ENCODE results near the gene TGM1. TPM values are rescaled to one million over a fixed set of nuclear protein-coding genes. Genes with fewer than 3 reads are reported as not detected.

The TGM1 gene
- total RNA-seq, 1 donor from 2014 or later: 0.17 TPM

DNA sequence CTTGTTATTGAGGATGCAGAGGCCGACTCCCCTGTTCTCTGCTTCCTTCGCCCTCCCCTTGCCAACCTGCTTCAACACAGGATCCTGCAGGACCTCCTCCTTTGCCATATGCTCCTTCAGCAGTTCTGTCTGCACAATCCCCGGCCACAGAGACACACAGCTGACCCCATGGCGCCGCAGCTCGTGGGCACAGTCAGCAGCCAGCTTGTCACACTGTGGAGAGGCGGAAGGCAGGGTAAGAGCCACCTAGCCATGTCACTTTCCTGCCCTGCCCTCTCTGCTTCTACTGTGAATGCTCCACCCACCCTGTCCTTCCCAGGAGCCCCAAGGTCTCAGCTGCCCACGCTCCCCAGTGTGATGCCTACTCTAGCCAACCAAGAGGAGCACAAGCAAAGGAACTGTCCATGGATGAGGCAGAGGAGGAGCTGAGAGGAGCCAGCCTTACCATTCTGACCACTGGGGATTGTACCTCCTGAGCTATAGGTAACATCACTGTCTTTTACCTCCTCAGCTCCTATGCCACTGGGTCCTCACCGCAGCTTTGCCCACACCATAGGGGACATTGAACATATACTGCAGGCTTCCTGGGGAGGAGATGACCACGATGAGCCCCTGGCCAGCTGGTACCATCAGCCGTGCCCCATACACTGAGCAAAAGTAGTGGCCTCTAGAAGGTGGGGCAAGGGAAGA is 29.3 kb upstream of the TGM1 start:
- no peak for DNase-seq

DNA sequence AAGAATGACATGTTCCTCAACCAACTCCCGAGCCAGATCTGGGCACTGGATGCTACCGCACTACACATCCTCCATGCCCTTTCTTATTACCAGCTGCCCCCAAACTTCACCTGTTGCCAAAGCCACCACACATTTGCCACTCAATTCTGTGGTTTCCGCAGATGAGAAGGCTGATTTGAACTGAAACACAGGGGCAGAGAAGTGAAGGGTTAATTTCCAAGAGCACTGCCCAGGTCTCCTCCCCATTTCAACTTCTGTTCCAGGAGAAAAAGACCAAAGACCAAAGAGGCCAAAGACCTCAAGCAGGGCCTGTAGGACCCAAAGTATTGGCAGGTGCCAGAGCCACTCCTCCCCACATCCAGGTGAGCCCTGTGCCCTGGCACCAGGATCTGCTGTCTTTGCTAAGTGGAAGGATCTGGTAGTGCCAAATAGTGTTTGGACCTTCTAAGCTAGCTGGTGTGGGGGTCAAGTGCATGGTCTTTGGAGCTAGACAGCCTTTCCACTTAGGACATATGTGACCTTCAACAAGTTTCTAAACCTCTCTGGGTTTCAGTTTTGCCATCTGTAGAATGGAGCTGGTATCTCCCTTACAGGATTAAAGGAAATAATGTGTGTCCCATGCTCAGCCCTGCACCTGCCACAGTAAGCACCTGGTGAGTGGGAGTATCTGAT is 28.6 kb upstream of the TGM1 start:
- DNase-seq: no peak

DNA sequence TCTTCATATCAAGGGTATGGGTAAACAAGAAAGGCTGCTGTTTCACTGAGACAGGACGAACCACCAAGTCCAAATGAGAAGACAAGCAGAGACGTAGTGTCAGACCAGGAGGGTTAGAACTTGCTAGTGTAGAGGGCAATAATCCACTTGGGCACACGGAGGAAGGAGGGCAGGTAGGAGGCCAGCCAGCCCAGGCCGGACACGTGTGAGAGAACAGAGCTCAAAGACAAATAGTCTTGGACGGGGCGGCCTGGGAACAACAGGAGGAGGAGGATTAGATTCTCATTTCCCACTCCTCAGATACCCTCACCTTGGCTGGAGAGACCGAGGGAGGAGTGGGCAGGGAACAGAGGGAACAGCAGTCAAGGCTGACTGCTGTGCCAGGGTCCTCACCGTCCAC is 27.8 kb upstream of the TGM1 start:
- DNase-seq: no peak

DNA sequence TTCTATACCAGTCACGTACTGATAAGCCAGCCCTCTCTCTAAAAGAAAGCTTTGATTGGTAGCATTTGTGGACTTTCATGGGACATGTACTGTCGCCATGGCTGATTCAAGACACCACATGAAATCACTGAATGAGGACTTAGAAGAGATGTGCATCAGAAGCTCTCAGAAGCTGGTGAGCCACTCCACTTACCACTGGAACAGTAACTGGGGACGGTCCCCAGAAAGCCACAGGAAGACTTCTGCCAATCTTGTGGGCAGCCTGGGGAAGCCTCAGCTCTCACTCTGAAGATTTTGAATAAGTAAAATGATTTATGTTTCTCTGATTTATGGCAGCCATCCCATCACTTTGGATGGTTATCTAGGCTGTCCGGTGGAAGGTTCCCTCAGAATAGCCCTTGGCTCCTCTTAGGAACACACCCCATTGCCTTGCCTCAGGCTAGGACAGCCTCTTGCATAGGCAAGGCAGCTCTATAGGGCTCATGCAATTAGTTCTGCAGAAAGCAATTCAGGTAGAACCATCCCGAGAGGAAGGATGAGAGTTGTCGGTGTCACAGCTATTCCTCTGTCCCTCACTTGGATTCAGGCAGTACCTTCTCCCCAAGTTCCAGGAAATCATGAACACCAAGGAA is 26.8 kb upstream of the TGM1 start:
- no peak for DNase-seq

DNA sequence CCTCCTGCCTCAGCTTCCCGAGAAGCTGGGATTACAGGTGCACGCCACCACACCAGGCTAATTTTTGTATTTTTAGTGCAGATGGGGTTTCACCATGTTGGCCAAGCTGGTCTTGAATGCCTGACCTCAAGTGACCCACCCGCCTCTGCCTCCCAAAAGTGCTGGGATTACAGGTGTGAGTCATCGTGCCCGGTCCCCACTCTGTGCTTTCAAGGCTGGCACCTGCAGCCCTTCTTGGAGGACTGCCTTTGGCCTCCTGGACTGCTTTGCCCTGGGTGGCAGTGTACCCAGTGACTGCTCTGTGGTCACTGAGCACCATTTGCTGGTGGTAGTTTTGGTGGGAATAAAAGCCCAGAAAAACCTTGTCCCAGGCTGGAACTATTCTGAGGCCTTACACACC is 24.0 kb upstream of the TGM1 start:
- DNase-seq: no peak

DNA sequence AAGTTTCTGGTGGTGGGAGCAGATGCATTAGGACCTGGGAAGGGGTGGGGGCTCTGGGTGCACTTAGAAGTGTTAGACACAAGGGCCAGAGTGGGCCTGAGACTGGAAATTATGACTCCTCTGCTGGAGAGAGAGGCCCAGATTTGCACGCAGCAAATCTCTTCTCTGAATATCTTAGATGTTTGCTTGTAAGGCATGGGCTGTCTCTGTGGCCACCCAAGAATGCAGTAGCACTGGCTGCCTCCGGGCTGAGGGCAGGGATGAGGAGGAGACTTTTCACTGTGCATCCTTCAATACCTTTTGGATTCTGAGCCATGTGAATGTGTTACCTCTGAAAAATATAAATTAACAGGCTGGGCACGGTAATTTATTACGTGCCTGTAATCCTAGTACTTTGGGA is 22.4 kb upstream of the TGM1 start:
- no peak for DNase-seq

DNA sequence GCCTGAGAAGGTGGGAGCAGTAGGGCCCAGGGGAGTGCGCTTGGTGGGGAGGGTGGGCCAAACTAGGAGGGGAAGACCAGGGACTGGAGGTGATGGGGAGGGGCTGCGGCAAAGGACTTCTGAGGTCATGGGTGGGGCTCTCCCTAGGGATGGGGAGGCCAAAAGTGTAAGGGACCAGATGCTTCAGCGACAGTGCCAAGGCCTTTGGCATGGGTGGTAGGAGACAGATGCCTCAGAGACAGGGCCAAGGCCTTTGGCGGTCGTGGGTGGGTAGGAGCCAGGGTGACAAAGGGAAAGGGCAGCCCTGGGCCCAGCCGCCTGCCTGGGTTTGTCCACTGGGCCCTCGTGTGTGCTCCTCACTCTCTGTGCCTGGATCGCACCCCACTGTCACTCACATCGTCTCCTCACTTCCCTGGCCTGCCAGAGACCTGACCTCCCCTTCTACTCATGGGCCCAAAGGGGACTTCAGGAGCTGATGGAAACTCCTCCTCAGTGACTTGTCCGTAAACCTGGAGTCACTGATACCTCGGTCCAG is 21.6 kb upstream of the TGM1 start:
- DNase-seq: no peak

DNA sequence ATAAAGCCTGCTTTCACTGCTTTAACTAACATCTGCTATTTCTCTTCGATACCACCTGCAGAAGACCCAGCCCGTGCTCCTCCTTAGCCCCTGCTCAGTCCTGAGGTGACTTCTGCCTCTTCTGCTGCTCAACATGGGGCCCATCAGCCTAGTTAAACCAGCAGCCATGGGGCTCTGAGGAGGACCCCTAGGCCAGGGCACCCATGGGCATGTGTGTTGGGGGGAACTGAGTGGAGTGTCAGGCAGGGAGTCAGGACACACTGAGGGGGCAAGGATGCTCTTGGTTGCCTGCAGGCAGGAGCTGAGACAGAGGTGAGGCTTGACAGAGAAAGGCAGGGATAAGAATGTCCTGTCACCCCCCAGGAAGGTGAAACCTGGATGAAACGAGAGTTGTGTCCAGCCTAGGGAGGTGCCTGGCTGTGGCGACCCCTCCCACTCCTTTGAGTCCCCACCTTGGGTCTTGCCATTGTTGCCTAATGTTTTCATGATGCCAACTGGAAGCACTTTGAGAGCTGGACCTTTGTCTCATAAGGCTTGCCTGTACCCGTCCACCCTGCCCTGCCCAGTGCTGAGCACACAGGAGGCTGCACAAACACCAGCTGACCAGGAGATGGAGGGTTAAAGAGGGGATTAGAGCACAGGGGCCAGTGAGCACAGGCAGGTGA is 21.0 kb upstream of the TGM1 start:
- no peak for DNase-seq

DNA sequence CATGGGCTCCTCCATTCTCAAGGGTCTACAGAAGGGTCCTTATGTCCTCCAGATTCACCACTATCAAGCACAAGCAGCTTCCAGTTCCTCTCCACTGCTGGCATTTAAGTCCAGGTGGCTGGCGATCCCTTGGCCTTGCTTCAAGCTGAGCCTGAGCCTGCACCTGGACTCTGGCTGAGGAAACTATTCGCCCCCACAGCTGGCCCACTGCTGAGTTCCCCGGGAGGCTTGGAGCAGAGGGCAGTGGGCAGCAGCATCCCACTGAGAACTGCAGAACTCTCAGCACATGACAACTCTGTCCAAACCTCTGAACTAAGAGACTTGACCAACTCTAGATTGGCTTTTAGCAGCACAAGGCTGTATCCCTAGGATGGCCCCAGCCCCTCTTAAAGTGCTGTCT is 19.8 kb upstream of the TGM1 start:
- DNase-seq: no peak

DNA sequence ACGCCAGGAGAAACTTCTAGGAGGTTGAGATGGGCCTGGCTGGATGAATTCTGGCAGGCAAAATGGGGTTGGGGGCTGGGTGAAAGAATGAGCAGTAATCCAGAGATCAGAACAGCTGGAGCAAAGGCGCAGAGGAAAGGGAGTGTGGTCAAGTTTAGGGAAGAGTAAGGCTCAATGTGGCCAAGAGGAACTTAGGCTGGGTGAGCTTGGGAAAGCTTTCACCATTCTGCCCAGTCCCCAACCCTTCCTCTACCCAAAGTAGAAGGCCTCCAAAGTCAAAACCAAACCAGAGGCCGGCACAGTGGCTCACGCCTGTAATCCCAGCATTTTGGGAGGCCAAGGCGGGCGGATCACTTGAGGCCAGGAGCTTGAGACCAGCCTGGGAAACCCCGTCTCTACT is 18.7 kb upstream of the TGM1 start:
- DNase-seq: no peak

DNA sequence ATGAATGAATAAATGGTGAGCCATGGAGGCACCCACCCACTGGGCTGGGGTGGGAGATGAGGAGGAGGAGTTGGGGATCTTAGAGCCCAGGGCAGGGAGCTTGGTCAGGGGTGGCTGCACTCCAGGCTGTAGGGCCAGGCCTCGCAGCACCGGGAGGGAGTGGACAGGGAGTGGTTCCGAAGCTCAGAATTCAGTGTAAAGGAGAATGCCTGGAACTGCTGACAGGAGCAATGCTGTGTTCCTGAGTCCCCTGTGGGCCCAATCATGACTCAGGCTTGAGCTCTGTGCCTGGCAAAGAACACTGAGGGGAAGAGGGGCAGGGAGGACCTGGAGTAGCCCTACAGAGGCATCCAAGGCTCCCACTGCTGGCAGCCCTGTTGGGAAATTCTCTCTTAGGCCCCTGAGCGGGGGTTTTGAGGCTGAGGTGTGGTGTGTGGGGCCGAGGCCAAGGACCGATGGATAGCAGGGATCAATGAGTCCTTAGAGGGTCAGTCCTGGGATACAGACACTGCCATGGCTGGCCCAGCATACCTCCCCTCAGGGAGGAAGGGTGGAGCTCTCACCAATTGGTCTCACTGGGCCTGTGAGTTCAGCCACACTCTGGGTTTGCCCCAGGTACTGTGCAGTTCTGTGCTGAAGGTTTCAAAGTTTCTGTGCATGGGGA is 18.0 kb upstream of the TGM1 start:
- DNase-seq: no peak

DNA sequence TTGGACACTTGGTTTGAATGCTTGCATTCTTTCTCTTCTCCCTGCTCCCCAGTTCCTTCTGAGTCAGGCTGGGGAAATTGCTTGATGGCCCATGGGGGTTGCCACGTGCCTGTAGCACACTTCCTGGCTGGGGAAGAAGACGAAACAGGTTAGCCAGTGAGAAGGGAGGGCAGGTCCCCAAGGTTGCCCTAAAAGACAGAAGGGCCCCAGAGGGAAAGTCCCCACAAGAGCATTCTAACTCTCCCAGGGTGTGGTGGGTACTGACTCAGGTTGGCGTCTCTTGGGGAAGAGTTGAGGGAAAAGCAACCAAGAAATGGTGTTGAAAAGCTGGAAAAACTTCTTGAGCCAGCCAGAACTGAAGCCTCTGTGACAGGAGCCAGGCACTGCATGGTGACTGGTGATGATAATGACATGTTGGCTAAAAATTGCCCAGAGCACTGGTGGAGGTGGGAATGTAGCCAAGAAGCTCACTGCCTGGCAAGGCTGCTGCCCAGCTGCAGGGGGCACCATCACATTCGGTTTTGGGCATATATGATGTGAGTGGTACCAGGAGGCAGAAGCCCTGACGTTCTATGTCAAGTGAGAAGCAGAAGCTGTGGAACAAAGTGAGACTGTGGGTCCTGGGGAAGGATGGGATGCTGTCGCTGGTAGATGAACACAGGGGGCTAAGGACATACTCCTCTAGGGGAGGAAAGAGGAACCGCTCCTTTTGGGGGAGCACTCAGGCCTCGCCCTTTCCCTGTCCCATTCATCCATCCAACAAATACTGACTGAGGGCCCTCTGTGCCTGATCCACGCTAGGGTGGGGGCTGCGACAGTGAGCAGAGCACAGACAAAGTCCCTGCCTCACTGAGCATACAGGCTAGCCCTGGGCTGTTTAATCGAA is 16.6 kb upstream of the TGM1 start:
- DNase-seq: peak; percentile 33

DNA sequence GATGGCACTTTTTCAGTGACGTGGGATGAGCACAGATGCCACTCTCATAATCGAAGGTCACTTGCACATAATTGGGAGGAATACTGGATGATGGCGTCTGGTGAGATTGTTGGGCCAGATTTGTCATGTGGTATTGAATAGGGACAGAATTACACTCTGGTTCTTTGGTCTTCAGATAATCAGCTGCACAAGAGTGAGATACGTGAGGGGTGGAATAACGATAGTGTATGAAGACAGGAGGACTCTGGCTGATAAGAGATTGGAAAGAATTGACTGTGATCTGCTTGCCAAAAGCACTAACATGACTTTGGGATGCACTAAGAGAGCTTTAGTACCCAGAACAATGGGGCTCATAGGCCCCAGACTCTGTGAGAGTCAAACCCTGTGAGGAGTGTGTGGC is 15.4 kb upstream of the TGM1 start:
- no peak for DNase-seq

DNA sequence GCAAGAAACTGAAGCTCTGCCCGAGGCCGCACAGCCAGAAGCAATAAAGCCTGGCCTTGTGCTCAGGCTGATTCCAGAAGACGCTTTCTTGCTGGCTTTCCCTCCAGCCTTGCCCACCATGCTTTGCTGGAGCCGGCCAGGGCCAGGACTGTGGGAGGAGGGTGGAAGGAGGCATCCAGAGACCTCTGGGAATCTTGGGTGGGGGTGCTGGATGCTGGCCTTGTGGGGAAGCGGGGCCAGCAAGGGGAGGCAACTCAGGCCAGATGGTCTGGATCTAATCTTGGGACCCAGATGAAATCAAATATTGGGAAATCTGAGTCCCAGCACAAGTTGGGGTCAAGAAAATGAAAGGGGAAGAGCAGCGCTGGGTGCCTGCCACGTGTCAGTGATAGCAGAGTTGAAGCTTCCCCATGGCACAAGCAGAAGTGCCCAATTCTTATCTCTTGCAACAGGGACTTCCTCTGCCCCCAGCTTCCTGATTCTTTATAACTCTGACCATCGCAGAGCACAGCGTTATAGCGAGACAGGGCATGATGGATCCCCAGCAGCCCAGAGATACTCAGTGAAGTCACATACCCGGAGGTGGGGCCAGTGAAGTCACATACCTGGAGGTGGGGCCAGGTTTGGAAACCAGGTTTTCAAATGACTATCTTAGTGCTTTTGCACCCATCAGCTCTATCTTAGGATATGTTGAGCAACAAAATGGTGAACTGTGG is 14.8 kb upstream of the TGM1 start:
- DNase-seq: no peak

DNA sequence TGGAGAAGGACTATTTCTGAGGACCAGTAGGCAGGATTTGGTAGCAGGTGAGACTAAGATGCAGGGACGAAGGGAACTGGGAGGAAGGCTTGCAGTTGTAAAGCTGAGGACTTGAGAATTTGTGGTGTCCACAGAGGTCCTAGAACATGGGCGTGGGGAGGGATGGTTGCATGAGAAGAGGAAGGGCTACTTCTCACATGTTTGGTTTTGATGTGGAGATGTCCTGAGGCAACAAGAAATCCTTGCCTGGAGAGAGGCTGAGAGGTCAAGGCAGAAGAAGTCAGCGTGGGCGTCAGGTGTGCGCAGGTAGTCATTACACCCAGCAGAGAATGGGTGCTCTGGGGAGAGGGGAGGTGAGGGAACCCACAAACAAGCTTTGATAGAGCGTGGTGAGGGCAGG is 14.1 kb upstream of the TGM1 start:
- no peak for DNase-seq

DNA sequence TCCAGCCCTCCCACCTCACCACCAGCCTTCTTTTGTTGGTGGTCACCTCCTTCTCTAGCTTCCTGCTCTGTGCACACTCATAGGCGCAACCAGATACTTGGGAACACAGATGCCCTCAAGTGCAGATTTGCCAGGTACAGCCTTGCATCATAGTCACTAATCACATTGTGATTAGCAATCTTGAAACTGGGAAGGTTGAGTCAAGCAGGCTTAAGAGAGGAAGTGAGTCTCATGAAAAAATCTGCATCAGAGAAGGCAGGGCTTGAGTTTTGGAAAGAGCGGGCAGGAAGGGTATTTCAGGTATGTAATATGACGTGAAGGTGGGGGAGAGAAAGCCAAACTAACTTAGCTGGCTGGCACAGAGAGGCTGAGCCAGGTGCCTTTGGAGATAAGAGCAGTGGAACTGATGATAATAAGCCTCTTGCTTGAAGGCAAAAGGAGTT is 11.1 kb upstream of the TGM1 start:
- no peak for DNase-seq

DNA sequence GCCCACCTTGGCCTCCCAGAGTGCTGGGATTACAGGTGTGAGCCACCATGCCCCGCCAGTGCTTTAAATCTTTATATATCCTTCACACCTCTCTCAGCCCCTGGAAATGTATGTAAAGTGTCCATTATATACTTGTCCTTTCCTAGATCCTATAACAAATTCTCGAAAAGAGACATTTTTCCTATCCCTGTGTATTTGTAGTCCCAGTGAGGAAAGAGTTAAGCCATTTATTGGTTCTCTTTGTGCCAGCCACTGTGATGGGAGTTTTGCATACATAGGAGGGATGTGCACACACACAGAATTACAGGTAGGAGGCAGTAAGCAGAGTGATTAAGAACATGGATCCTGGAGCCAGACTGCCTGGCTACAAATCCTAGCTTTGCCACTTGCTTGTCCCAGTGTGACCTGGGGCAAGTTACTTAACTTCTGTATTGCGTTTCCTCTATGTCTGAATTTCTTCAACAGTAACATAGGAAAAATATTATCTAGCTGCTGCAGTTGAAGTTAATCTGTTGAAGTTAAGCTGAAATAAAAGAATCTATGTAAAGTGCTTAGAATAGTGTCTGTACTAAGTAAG is 10.5 kb upstream of the TGM1 start:
- DNase-seq: peak; percentile 15

DNA sequence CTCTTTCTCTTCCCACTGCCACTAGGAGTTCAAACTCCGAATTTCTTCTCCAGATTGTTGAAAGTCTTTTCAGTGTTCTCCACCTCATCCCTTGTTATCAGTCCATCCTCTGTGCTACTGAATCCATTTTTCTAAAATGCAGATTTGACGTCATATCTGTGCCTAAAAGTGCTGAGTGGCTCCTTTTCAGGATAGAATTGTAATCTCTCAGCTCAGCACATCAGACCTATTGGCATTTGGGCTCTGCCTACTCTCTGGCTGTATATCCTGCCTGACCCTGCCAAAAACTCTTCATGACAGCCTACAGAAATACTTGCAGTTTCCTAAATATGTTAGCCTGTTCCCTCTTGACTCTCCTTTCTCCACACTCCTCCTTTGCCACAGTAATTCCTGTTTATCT is 9.5 kb upstream of the TGM1 start:
- DNase-seq: no peak

DNA sequence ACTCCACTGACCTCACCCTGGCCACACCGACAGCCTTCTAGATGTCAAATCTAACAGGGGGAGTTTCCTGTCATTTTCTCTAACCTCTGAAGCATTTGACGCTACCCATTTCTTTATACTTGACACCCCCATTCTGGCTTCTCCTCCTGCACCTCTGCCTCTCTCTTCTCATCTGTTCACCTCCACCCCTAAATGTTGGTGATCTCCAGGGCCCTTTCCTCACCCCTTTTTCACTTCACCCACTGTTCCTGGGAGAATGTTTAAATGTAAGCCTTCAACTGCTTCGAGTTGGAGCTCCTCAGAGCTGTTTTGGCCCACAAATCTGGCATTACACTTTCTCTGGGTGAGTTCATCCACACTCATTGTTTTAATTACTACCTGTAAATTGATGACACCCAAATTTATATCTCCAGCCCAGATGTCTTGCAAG is 8.9 kb upstream of the TGM1 start:
- no peak for DNase-seq

DNA sequence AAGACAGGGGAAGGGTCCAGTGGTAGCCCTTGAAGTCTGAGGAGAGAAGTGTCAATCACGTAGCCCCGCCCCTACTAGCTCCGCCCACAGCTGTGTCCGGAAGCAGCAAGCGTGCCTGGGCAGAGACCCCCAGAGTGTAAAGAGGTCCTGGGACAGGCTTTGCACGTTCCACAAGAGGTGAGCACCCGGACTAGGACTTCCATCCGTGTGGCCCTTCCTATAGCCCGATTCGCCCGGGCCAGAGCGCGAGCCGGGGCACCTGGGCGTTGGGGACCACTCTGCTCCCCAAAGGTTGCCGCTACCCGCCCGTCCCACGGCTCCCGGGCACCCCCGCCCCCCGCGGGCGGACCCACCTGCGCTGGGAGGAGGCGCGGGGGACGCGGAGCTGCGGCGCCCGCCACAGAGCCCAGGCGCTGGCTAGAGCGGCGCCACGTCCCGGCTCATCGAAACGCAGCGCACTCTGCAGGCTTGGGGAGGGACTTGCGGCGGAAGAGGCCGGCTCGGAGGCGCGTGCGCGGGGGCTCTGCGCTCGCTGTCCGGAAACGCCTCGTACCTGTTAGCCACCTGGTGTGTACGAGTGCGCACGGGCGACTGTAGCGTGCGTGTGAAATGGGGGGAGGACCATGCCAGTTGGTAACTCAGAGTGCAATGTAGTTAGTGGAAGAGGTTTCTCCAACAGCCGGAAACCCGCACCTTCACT is 8.3 kb upstream of the TGM1 start, which contains the start of gene RABGGTA:
Gene RABGGTA (minus strand): TSS at position 464 of the 700 bp plus-strand sequence. CDS start 482 bp downstream, outside the sequence.
- DNase-seq: peak; percentile 93

Data from dermis blood vessel endothelial cell (primary cell).